WTC11 (cell line): ENCODE results near the gene TMEM89. TPM values are rescaled to one million over a fixed set of nuclear protein-coding genes. Genes with fewer than 3 reads are reported as not detected.

ENCODE experiments used
- ATAC-seq: fragments of 200-7000 bp; cut with Tn5 transposase; 2 replicates; pipeline ENCODE4 v1.10.0; 2021; ENCODE audit warnings: mild to moderate bottlenecking, moderate library complexity
- CTCF ChIA-PET: fragments of 300-600 bp; sonication (Branson Sonifier 250); formaldehyde crosslinking; loops from one replicate; lab custom pipeline; 2021; ENCODE audit warnings: antibody characterized with exemption; lab: Charles Lee
- POLR2A ChIA-PET: fragments of 350-600 bp; sonication (Branson Sonifier 250); formaldehyde crosslinking; loops from one replicate; lab custom pipeline; 2021; ENCODE audit warnings: antibody characterized with exemption; lab: Charles Lee
- DNase-seq: peaks from one replicate; pipeline ENCODE4 v3.0.0; 2021; ENCODE audit warnings: low spot score
- H3K27ac Mint-ChIP-seq: 2 replicates; pipeline ENCODE4 v1.8.0; 2021; ENCODE audit warnings: mixed read lengths
- H3K27me3 Mint-ChIP-seq: 2 replicates; pipeline ENCODE4 v1.8.0; 2021; ENCODE audit warnings: low read depth, mild to moderate bottlenecking, moderate library complexity, mixed read lengths
- H3K36me3 Mint-ChIP-seq: 2 replicates; pipeline ENCODE4 v1.8.0; 2021; ENCODE audit warnings: mixed read lengths
- H3K4me1 Mint-ChIP-seq: 2 replicates; pipeline ENCODE4 v1.8.0; 2022; ENCODE audit warnings: mixed read lengths
- H3K4me3 Mint-ChIP-seq: 2 replicates; pipeline ENCODE4 v1.8.0; 2021; ENCODE audit warnings: mild to moderate bottlenecking, moderate library complexity, mixed read lengths
- H3K9me3 Mint-ChIP-seq: 2 replicates; pipeline ENCODE4 v1.8.0; 2021; ENCODE audit warnings: mixed read lengths
- ATF1 ChIP-seq: sonication (generic); formaldehyde crosslinking; IDR thresholded peaks from 2 replicates; pipeline ENCODE4 v1.8.1; 2023; ENCODE audit warnings: mild to moderate bottlenecking, moderate library complexity, missing genetic modification reagents
- CBFB ChIP-seq: sonication (generic); formaldehyde crosslinking; IDR thresholded peaks from 2 replicates; pipeline ENCODE4 v1.8.1; 2022; ENCODE audit warnings: mild to moderate bottlenecking, low read depth, missing genetic modification reagents
- ETV6 ChIP-seq: sonication (generic); formaldehyde crosslinking; IDR thresholded peaks from 2 replicates; pipeline ENCODE4 v1.8.1; 2022; ENCODE audit warnings: mild to moderate bottlenecking, missing genetic modification reagents
- FOXJ3 ChIP-seq: sonication (generic); formaldehyde crosslinking; IDR thresholded peaks from 2 replicates; pipeline ENCODE4 v1.9.0; 2021; ENCODE audit warnings: missing genetic modification reagents, mild to moderate bottlenecking, borderline replicate concordance
- FOXP4 ChIP-seq: sonication (generic); formaldehyde crosslinking; IDR thresholded peaks from 2 replicates; pipeline ENCODE4 v1.8.0; 2022; ENCODE audit warnings: mild to moderate bottlenecking, missing genetic modification reagents
- JAZF1 ChIP-seq: fragments of 250-450 bp; sonication (Bioruptor Pico); IDR thresholded peaks from 2 replicates; pipeline ENCODE4 v1.9.0; 2021; ENCODE audit warnings: moderate library complexity, mild to moderate bottlenecking, inconsistent platforms
- JUN ChIP-seq: sonication (generic); formaldehyde crosslinking; IDR thresholded peaks from 2 replicates; pipeline ENCODE4 v1.8.0; 2023; ENCODE audit warnings: mild to moderate bottlenecking, missing genetic modification reagents
- NR2C2 ChIP-seq: sonication (generic); formaldehyde crosslinking; IDR thresholded peaks from 2 replicates; pipeline ENCODE4 v1.8.0; 2022; ENCODE audit warnings: mild to moderate bottlenecking, missing genetic modification reagents
- SP1 ChIP-seq: sonication (generic); formaldehyde crosslinking; conservative IDR thresholded peaks from 2 replicates; pipeline ENCODE4 v1.8.1; 2022; ENCODE audit warnings: missing genetic modification reagents
- TP53 ChIP-seq: sonication (generic); formaldehyde crosslinking; IDR thresholded peaks from 2 replicates; pipeline ENCODE4 v1.8.1; 2023; ENCODE audit warnings: mild to moderate bottlenecking, missing genetic modification reagents
- ZBTB43 ChIP-seq: sonication (generic); formaldehyde crosslinking; IDR thresholded peaks from 2 replicates; pipeline ENCODE4 v1.8.1; 2023; ENCODE audit warnings: mild to moderate bottlenecking, missing genetic modification reagents
- ZNF121 ChIP-seq: sonication (generic); formaldehyde crosslinking; IDR thresholded peaks from 2 replicates; pipeline ENCODE4 v1.8.0; 2023; ENCODE audit warnings: missing genetic modification reagents
- ZNF281 ChIP-seq: sonication (generic); formaldehyde crosslinking; IDR thresholded peaks from 2 replicates; pipeline ENCODE4 v1.8.0; 2023; ENCODE audit warnings: mild to moderate bottlenecking, missing genetic modification reagents
- ZNF396 ChIP-seq: fragments of 250-450 bp; sonication (Bioruptor Pico); IDR thresholded peaks from 2 replicates; pipeline ENCODE4 v1.8.0; 2021; ENCODE audit warnings: mild to moderate bottlenecking, moderate library complexity, borderline replicate concordance
- ZNF425 ChIP-seq: fragments of 250-450 bp; sonication (Bioruptor Pico); conservative IDR thresholded peaks from 2 replicates; pipeline ENCODE4 v1.9.0; 2021; ENCODE audit warnings: mild to moderate bottlenecking
- total RNA-seq: library from RNA; stranded (reverse); gene quantifications from 3 replicates; pipeline ENCODE4 v1.2.3, GENCODE V29; 2021
- TF ChIP-seq, protein P1 (sequence below): sonication (generic); formaldehyde crosslinking; IDR thresholded peaks from 2 replicates; pipeline ENCODE4 v1.8.1; 2022; ENCODE audit warnings: missing genetic modification reagents, borderline replicate concordance

TMEM89 gene
- total RNA-seq, 1 experiment from 2014 or later = 0.66 TPM

DNA sequence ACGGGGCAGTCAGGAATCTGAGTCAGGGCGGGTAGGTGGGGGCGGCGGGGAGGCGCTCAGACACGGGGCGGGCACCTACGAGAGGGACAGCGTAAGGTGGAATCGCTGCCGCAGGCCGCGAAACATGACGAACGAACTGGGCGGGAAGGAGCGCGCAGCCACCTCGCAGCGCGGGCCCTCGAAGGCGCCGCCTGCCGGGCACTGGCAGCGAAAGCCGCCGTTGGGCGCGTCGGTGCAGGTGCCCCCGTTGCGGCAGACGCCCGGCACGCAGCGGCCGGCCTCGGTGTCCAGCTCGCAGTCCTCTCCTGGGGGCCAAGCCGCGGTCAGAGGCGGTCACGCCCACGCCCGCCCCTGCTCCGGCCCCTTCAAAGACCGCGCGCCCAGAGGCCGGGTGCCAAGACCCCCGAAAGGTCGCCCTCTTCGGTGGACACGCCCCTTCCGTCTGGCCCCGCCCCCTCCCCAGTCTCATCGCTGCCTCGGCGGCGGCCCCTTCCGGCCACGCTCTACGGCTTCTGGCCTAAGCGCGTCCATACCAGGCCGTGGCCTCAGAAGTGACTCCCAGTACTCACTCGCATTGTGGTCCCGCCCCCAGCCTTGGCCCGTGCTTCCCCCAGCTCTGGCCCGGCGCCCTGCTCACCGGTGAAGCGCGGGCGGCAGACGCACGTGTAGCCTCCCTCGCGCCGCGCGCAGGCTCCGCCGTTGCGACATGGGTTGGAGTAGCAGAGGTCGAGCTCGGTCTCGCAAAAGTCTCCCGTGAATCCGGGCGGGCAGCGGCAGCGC, 34.7 kb upstream of the TMEM89 start (continued):
- TF ChIP-seq ZNF425 (CRISPR knock-in tag) = no peak
- TF ChIP-seq SP1 (CRISPR knock-in tag) = peak; percentile 85
- no peak for TF ChIP-seq JAZF1 (CRISPR knock-in tag)

GRCh38 chr3:48655606-48656005, 34.0 kb upstream of the TMEM89 start:
- peaks cover 4% of the 10 kb centered on the region; the same call in 1 of the 2 replicates for H3K27me3 Mint-ChIP-seq
- H3K36me3 Mint-ChIP-seq = peaks cover 41% of the 10 kb centered on the region
- peak overlapping the region; percentile 27; the same call in 1 of the 2 replicates for H3K27ac Mint-ChIP-seq
- peaks cover 13% of the 10 kb centered on the region for H3K4me1 Mint-ChIP-seq
- no peak for TF ChIP-seq ETV6 (CRISPR knock-in tag)
- TF ChIP-seq ZNF121 (CRISPR knock-in tag) = no peak
- TF ChIP-seq ZNF396 (CRISPR knock-in tag) = no peak
- TF ChIP-seq, protein P1, sequence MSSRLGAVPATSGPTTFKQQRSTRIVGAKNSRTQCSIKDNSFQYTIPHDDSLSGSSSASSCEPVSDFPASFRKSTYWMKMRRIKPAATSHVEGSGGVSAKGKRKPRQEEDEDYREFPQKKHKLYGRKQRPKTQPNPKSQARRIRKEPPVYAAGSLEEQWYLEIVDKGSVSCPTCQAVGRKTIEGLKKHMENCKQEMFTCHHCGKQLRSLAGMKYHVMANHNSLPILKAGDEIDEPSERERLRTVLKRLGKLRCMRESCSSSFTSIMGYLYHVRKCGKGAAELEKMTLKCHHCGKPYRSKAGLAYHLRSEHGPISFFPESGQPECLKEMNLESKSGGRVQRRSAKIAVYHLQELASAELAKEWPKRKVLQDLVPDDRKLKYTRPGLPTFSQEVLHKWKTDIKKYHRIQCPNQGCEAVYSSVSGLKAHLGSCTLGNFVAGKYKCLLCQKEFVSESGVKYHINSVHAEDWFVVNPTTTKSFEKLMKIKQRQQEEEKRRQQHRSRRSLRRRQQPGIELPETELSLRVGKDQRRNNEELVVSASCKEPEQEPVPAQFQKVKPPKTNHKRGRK (CRISPR knock-in tag) = no peak
- TF ChIP-seq CBFB (CRISPR knock-in tag) = no peak
- TF ChIP-seq ATF1 (CRISPR knock-in tag) = no peak
- TF ChIP-seq JUN (CRISPR knock-in tag) = no peak
- no peak for TF ChIP-seq FOXJ3 (CRISPR knock-in tag)
- no peak for TF ChIP-seq NR2C2 (CRISPR knock-in tag)
- no peak for TF ChIP-seq ZBTB43 (CRISPR knock-in tag)
- TF ChIP-seq FOXP4 (CRISPR knock-in tag) = no peak
- TF ChIP-seq TP53 (CRISPR knock-in tag) = no peak
- TF ChIP-seq ZNF281 (CRISPR knock-in tag) = no peak
- POLR2A ChIA-PET = interaction anchor here (2.5 kb wide), 1 partner anchor 20 kb away, joined by 13 read pairs; the partner anchor contains the start of gene SLC26A6
- CTCF ChIA-PET = interaction anchor here (0.6 to 4.6 kb wide), 5 partner anchors 15 to 98 kb away, joined by 3 to 46 read pairs (median 6); partner anchors contain the start of gene SLC26A6
- no peak for ATAC-seq
- peak overlapping the region; percentile 63 for H3K4me3 Mint-ChIP-seq
- no peak for DNase-seq
- H3K9me3 Mint-ChIP-seq = peaks cover 6% of the 10 kb centered on the region; the same call in 1 of the 2 replicates
